GM06990 (cell line): ENCODE results near the gene ZNF597.

ENCODE experiments used
- DNase-seq: peaks from one replicate; pipeline ENCODE4 v3.0.0-alpha.2; 2011; ENCODE audit not compliant: insufficient read length; ENCODE audit errors: extremely low read depth
- H3K27me3 ChIP-seq: replicated peaks from 2 replicates; pipeline ENCODE4 v1.6.0; 2011; ENCODE audit warnings: low read length; ENCODE audit not compliant: control insufficient read depth, insufficient read depth
- H3K36me3 ChIP-seq: 2 replicates; pipeline ENCODE4 v1.5.1; 2011; ENCODE audit warnings: low read length; ENCODE audit not compliant: control insufficient read depth, insufficient read depth
- H3K4me3 ChIP-seq: replicated peaks from 2 replicates; pipeline ENCODE4 v1.5.1; 2011; ENCODE audit warnings: low read depth, mild to moderate bottlenecking, control low read depth, low read length
- CTCF ChIP-seq: IDR thresholded peaks from 2 replicates; pipeline ENCODE4 v1.5.1; 2011; ENCODE audit warnings: low read length, control low read depth, mild to moderate bottlenecking, inconsistent platforms; ENCODE audit not compliant: insufficient read depth, poor library complexity, severe bottlenecking

Gene ZNF597

GRCh38 chr16:3487521-3488410, 44.5 kb upstream of the ZNF597 start:
- no peak for TF ChIP-seq CTCF
- Histone ChIP-seq H3K27me3 (no peaks in the 10 kb centered on the region), H3K36me3 (peaks cover 28% of the 10 kb centered on the region), H3K4me3 (no peak overlapping the region)
- no peak for DNase-seq

- Histone ChIP-seq H3K4me3 (no peak overlapping the region), H3K27me3 (no peaks in the 10 kb centered on the region), H3K36me3 (peaks cover 31% of the 10 kb centered on the region)
- no peak for DNase-seq
- no peak for TF ChIP-seq CTCF
Measured at GRCh38 chr16:3486506-3487215, 43.4 kb upstream of the ZNF597 start.

- H3K27me3 ChIP-seq = no peaks in the 10 kb centered on the region
- H3K4me3 ChIP-seq = no peak overlapping the region
- DNase-seq = no peak
- H3K36me3 ChIP-seq = peaks cover 34% of the 10 kb centered on the region
- TF ChIP-seq CTCF = no peak
Measured at GRCh38 chr16:3485821-3486505, 42.7 kb upstream of the ZNF597 start.

- DNase-seq = no peak
- H3K27me3 ChIP-seq = no peaks in the 10 kb centered on the region
- peaks cover 34% of the 10 kb centered on the region for H3K36me3 ChIP-seq
- TF ChIP-seq CTCF = no peak
- no peak overlapping the region for H3K4me3 ChIP-seq
Measured at GRCh38 chr16:3485097-3485745, 41.9 kb upstream of the ZNF597 start.

GRCh38 chr16:3484318-3485096, 41.2 kb upstream of the ZNF597 start:
- no peaks in the 10 kb centered on the region for H3K27me3 ChIP-seq
- H3K4me3 ChIP-seq = no peak overlapping the region
- DNase-seq = no peak
- H3K36me3 ChIP-seq = peaks cover 35% of the 10 kb centered on the region
- TF ChIP-seq CTCF = no peak
